ENCODE results near the gene LMBR1L. TPM values are rescaled to one million over a fixed set of nuclear protein-coding genes. Genes with fewer than 3 reads are reported as not detected.
"Not testable (repeated sequence)": the region's sequence is repeated elsewhere in the genome, so short reads cannot be mapped to it uniquely, and the experiment has no call there.

The LMBR1L gene
- total and polyA plus RNA-seq, 2 experiments from 2014 or later = 51.3 to 52.9 TPM

- H3K4me1 ChIP-seq (ENCODE audit: low read depth) = no peaks in the 10 kb centered on the region
- H3K9me3 ChIP-seq (ENCODE audit: low read depth) = no peaks in the 10 kb centered on the region
- H3K36me3 ChIP-seq = no peaks in the 10 kb centered on the region
- peak overlapping the region; percentile 19 for H3K27ac ChIP-seq
- no peak for DNase-seq (ENCODE audit: low read depth in 1 of 2, low spot score in 1 of 2)
- H3K4me3 ChIP-seq = no peak overlapping the region
- no peak for TF ChIP-seq CTCF (IDR thresholded peaks at IDR 0.05; ENCODE audit: low read depth, low read length)
- H3K27me3 ChIP-seq = no peaks in the 10 kb centered on the region
Measured at GRCh38 chr12:49144384-49144783, 33.7 kb upstream of the LMBR1L start.

- Histone ChIP-seq H3K4me3 (no peak overlapping the region), H3K36me3 (no peaks in the 10 kb centered on the region), H3K27me3 (no peaks in the 10 kb centered on the region), H3K27ac (no peak overlapping the region), H3K9me3 (ENCODE audit: low read depth) (no peaks in the 10 kb centered on the region), H3K4me1 (ENCODE audit: low read depth) (no peaks in the 10 kb centered on the region)
- no peak for DNase-seq (ENCODE audit: low read depth in 1 of 2, low spot score in 1 of 2)
- no peak for TF ChIP-seq CTCF (IDR thresholded peaks at IDR 0.05; ENCODE audit: low read depth, low read length)
Measured at GRCh38 chr12:49138999-49139398, 28.4 kb upstream of the LMBR1L start.

GRCh38 chr12:49138587-49138986, 27.9 kb upstream of the LMBR1L start:
- Histone ChIP-seq H3K36me3 (no peaks in the 10 kb centered on the region), H3K27ac (no peak overlapping the region), H3K27me3 (no peaks in the 10 kb centered on the region), H3K4me1 (ENCODE audit: low read depth) (peaks cover 1% of the 10 kb centered on the region), H3K4me3 (no peak overlapping the region), H3K9me3 (ENCODE audit: low read depth) (no peaks in the 10 kb centered on the region)
- DNase-seq (ENCODE audit: low read depth in 1 of 2, low spot score in 1 of 2) = peak in 1 of 2 donors; percentile 35
- no peak for TF ChIP-seq CTCF (IDR thresholded peaks at IDR 0.05; ENCODE audit: low read depth, low read length)

- H3K27me3 ChIP-seq = no peaks in the 10 kb centered on the region
- peaks cover 10% of the 10 kb centered on the region for H3K4me1 ChIP-seq (ENCODE audit: low read depth)
- no peak overlapping the region for H3K27ac ChIP-seq
- no peak for DNase-seq (ENCODE audit: low read depth in 1 of 2, low spot score in 1 of 2)
- H3K36me3 ChIP-seq = no peaks in the 10 kb centered on the region
- no peak overlapping the region for H3K4me3 ChIP-seq
- TF ChIP-seq CTCF (IDR thresholded peaks at IDR 0.05; ENCODE audit: low read depth, low read length) = no peak
- no peaks in the 10 kb centered on the region for H3K9me3 ChIP-seq (ENCODE audit: low read depth)
Measured at GRCh38 chr12:49137476-49137875, 26.8 kb upstream of the LMBR1L start.

- not testable (repeated sequence) for H3K27ac ChIP-seq; H3K9me3 ChIP-seq (ENCODE audit: low read depth); H3K36me3 ChIP-seq; H3K27me3 ChIP-seq; DNase-seq (ENCODE audit: low read depth in 1 of 2, low spot score in 1 of 2); H3K4me3 ChIP-seq
- peaks cover 15% of the 10 kb centered on the region for H3K4me1 ChIP-seq (ENCODE audit: low read depth)
Measured at GRCh38 chr12:49136997-49137396, 26.4 kb upstream of the LMBR1L start.

- TF ChIP-seq CTCF (IDR thresholded peaks at IDR 0.05; ENCODE audit: low read depth, low read length) = no peak
- no peaks in the 10 kb centered on the region for H3K9me3 ChIP-seq (ENCODE audit: low read depth)
- H3K36me3 ChIP-seq = peaks cover 14% of the 10 kb centered on the region
- no peaks in the 10 kb centered on the region for H3K27me3 ChIP-seq
- H3K4me1 ChIP-seq (ENCODE audit: low read depth) = peaks cover 25% of the 10 kb centered on the region
- no peak for DNase-seq (ENCODE audit: low read depth in 1 of 2, low spot score in 1 of 2)
- no peak overlapping the region for H3K27ac ChIP-seq
- H3K4me3 ChIP-seq = no peak overlapping the region
Measured at GRCh38 chr12:49133590-49133989, 22.9 kb upstream of the LMBR1L start.
